HepG2 (cell line): Measurements from ENCODE around the gene SAMD4B. TPM values are rescaled to one million over a fixed set of nuclear protein-coding genes. Genes with fewer than 3 reads are reported as not detected.

Experiments used
- GATA4 ChIP-seq: sonication (generic); IDR thresholded peaks from 2 replicates; pipeline ENCODE4 v1.6.1; 2016; ENCODE audit warnings: antibody characterized with exemption, low read depth, borderline replicate concordance
- GATAD2A ChIP-seq: IDR thresholded peaks from 2 replicates; pipeline ENCODE4 v1.6.1; 2016
- KDM2A ChIP-seq: sonication (generic); formaldehyde crosslinking; IDR thresholded peaks from 2 replicates; pipeline ENCODE4 v1.4.0; 2020; ENCODE audit warnings: low read depth, missing genetic modification reagents, borderline replicate concordance
- MAF1 ChIP-seq: sonication (generic); formaldehyde crosslinking; IDR thresholded peaks from 2 replicates; pipeline ENCODE4 v1.5.0; 2020; ENCODE audit warnings: missing genetic modification reagents, borderline replicate concordance
- MED8 ChIP-seq: sonication (generic); formaldehyde crosslinking; IDR thresholded peaks from 2 replicates; pipeline ENCODE4 v1.8.1; 2023; ENCODE audit warnings: mild to moderate bottlenecking, missing genetic modification reagents; ENCODE audit not compliant: insufficient replicate concordance
- NKX3-1 ChIP-seq: sonication (generic); formaldehyde crosslinking; IDR thresholded peaks from 2 replicates; pipeline ENCODE4 v1.5.0; 2020; ENCODE audit warnings: missing genetic modification reagents
- PRPF4 ChIP-seq: fragments of 200-400 bp; formaldehyde crosslinking; IDR thresholded peaks from 2 replicates; pipeline ENCODE4 v1.6.1; 2016; ENCODE audit warnings: low read length, low read depth; ENCODE audit not compliant: poor library complexity, severe bottlenecking
- SIX4 ChIP-seq: sonication (generic); formaldehyde crosslinking; IDR thresholded peaks from 2 replicates; pipeline ENCODE4 v1.4.0; 2020; ENCODE audit warnings: missing genetic modification reagents
- SP1 ChIP-seq, 2 experiments: fragments of 450-650 bp in 1 of 2; sonication (generic) in 1 of 2; formaldehyde crosslinking in 1 of 2; IDR thresholded peaks; 2 replicates each; pipeline versions ENCODE4 v1.4.0 to v1.6.1; 2016 to 2020; ENCODE audit warnings: missing genetic modification reagents in 1 of 2
- TBP ChIP-seq: sonication (generic); formaldehyde crosslinking; IDR thresholded peaks from 2 replicates; pipeline ENCODE4 v1.5.0; 2020; ENCODE audit warnings: missing genetic modification reagents
- ZNF430 ChIP-seq: sonication (generic); formaldehyde crosslinking; IDR thresholded peaks from 2 replicates; pipeline ENCODE4 v1.9.0; 2021; ENCODE audit warnings: mild to moderate bottlenecking, missing genetic modification reagents
- ZNF431 ChIP-seq: sonication (generic); formaldehyde crosslinking; IDR thresholded peaks from 2 replicates; pipeline ENCODE4 v1.9.0; 2022; ENCODE audit warnings: missing genetic modification reagents, low read depth, mild to moderate bottlenecking, borderline replicate concordance
- ZNF572 ChIP-seq: sonication (generic); formaldehyde crosslinking; IDR thresholded peaks from 2 replicates; pipeline ENCODE4 v1.5.1; 2020; ENCODE audit warnings: mild to moderate bottlenecking, missing genetic modification reagents
- ZNF709 ChIP-seq: sonication (generic); formaldehyde crosslinking; IDR thresholded peaks from 2 replicates; pipeline ENCODE4 v1.5.0; 2020; ENCODE audit warnings: mild to moderate bottlenecking, missing genetic modification reagents
- polyA plus RNA-seq, 8 experiments: library from polyadenylated mRNA; depleted of rRNA in 3 of 8; stranded (reverse) in 7 of 8; unstranded in 1 of 8; fragments of >200 nt; fragmentation: Illumina TruSeq in 4 of 8; extraction: Trizol in 4 of 8; gene quantifications; 2 replicates each; pipeline versions ENCODE4 v1.2.1 to v1.2.3, GENCODE V29; 2011 to 2016; ENCODE audit warnings: low read depth in 4 of 8, missing spikeins in 1 of 8, mixed read lengths in 1 of 8; ENCODE audit not compliant: insufficient read depth in 1 of 8
- total RNA-seq, 5 experiments: library from RNA; depleted of rRNA; stranded (reverse); fragments of >200 nt; fragmentation: Illumina TruSeq; extraction: Trizol; gene quantifications; 2 replicates each; pipeline ENCODE4 v1.2.3, GENCODE V29; 2016; ENCODE audit warnings: low read depth in 1 of 5
- TF ChIP-seq, protein P1 (sequence below): sonication (generic); formaldehyde crosslinking; IDR thresholded peaks from 2 replicates; pipeline ENCODE4 v1.5.0; 2020; ENCODE audit warnings: mild to moderate bottlenecking, missing genetic modification reagents
- TF ChIP-seq, protein P2 (sequence below): sonication (generic); formaldehyde crosslinking; IDR thresholded peaks from 2 replicates; pipeline ENCODE4 v1.4.0; 2020; ENCODE audit warnings: missing genetic modification reagents
- TF ChIP-seq, protein P3 (sequence below): IDR thresholded peaks from 2 replicates; pipeline ENCODE4 v1.6.1; 2016; ENCODE audit warnings: mild to moderate bottlenecking
- TF ChIP-seq, protein P4 (sequence below): sonication (generic); formaldehyde crosslinking; IDR thresholded peaks from 2 replicates; pipeline ENCODE4 v1.4.0; 2020; ENCODE audit warnings: missing genetic modification reagents

SAMD4B gene
- total and polyA plus RNA-seq, 2 of the 13 experiments (the other 11 are each of a cell fraction or from before 2014, with no cell fraction given): 26.0 to 31.8 TPM

DNA sequence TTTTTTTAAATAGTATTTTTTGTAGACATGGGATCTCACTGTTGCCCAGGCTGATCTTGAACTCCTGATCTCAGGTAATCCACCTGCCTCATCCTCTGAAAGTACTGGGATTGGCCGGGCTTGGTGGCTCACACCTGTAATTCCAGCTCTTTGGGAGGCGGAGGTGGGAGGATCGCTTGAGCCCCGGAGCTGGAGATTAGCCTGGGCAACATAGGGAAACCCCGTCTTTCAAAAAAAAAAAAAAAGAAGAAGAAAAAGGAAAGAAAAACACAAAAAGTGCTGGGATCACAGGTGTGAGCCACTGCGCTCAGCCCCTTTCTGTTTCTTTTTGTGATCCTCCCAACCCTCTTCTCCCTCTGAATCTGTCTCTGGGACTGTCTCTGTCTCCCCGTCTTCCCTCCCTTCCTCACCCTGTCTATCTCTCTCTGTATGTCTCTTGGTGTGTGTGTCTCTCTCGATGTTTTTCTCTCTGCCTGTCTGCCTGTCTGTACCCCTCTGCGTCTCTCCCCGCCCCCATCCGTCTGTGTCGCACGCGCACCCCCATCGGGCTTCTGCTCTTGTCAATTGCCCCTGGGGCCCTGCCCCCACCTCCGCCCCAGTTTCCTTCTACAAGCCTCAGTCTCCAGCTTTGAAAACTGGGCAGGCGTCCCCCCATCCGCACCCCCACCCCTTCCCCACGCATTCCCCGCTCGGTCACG, 63.9 kb downstream of the SAMD4B start (continued):
- TF ChIP-seq ZNF572 (CRISPR knock-in tag) (no peak), GATAD2A (0 out of 2 replicates have a peak, but pooled peaks have one; percentile 2), SIX4 (no peak), GATA4 (no peak), ZNF709 (CRISPR knock-in tag) (no peak), PRPF4 (peak; percentile 58), NKX3-1 (CRISPR knock-in tag) (0 out of 2 replicates have a peak, but pooled peaks have one; percentile 5), ZNF431 (CRISPR knock-in tag) (0 out of 2 replicates have a peak, but pooled peaks have one; percentile 16), MED8 (CRISPR knock-in tag) (no peak), MAF1 (CRISPR knock-in tag) (no peak), SP1 (IDR thresholded peaks at IDR 0.05) (no peak), SP1 (CRISPR knock-in tag; IDR thresholded peaks at IDR 0.05) (no peak), ZNF430 (CRISPR knock-in tag) (0 out of 2 replicates have a peak, but pooled peaks have one; percentile 8), TBP (CRISPR knock-in tag) (0 out of 2 replicates have a peak, but pooled peaks have one; percentile 14), KDM2A (CRISPR knock-in tag) (no peak)
- TF ChIP-seq, protein P1, sequence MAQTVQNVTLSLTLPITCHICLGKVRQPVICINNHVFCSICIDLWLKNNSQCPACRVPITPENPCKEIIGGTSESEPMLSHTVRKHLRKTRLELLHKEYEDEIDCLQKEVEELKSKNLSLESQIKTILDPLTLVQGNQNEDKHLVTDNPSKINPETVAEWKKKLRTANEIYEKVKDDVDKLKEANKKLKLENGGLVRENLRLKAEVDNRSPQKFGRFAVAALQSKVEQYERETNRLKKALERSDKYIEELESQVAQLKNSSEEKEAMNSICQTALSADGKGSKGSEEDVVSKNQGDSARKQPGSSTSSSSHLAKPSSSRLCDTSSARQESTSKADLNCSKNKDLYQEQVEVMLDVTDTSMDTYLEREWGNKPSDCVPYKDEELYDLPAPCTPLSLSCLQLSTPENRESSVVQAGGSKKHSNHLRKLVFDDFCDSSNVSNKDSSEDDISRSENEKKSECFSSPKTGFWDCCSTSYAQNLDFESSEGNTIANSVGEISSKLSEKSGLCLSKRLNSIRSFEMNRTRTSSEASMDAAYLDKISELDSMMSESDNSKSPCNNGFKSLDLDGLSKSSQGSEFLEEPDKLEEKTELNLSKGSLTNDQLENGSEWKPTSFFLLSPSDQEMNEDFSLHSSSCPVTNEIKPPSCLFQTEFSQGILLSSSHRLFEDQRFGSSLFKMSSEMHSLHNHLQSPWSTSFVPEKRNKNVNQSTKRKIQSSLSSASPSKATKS (CRISPR knock-in tag): no peak
- TF ChIP-seq, protein P2, sequence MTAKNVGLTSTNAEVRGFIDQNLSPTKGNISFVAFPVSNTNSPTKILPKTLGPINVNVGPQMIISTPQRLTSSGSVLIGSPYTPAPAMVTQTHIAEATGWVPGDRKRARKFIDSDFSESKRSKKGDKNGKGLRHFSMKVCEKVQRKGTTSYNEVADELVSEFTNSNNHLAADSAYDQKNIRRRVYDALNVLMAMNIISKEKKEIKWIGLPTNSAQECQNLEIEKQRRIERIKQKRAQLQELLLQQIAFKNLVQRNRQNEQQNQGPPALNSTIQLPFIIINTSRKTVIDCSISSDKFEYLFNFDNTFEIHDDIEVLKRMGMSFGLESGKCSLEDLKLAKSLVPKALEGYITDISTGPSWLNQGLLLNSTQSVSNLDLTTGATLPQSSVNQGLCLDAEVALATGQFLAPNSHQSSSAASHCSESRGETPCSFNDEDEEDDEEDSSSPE (CRISPR knock-in tag): peak; percentile 6; the same call in 1 of the 2 replicates
- TF ChIP-seq, protein P3, sequence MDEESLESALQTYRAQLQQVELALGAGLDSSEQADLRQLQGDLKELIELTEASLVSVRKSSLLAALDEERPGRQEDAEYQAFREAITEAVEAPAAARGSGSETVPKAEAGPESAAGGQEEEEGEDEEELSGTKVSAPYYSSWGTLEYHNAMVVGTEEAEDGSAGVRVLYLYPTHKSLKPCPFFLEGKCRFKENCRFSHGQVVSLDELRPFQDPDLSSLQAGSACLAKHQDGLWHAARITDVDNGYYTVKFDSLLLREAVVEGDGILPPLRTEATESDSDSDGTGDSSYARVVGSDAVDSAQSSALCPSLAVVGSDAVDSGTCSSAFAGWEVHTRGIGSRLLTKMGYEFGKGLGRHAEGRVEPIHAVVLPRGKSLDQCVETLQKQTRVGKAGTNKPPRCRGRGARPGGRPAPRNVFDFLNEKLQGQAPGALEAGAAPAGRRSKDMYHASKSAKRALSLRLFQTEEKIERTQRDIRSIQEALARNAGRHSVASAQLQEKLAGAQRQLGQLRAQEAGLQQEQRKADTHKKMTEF (CRISPR knock-in tag): peak; percentile 10; the same call in 1 of the 2 replicates
- TF ChIP-seq, protein P4, sequence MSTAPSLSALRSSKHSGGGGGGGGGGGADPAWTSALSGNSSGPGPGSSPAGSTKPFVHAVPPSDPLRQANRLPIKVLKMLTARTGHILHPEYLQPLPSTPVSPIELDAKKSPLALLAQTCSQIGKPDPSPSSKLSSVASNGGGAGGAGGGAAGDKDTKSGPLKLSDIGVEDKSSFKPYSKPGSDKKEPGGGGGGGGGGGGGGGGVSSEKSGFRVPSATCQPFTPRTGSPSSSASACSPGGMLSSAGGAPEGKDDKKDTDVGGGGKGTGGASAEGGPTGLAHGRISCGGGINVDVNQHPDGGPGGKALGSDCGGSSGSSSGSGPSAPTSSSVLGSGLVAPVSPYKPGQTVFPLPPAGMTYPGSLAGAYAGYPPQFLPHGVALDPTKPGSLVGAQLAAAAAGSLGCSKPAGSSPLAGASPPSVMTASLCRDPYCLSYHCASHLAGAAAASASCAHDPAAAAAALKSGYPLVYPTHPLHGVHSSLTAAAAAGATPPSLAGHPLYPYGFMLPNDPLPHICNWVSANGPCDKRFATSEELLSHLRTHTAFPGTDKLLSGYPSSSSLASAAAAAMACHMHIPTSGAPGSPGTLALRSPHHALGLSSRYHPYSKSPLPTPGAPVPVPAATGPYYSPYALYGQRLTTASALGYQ (CRISPR knock-in tag): no peak
